A673 (cell line): Measurements from ENCODE around the gene FRRS1L. TPM values are rescaled to one million over a fixed set of nuclear protein-coding genes. Genes with fewer than 3 reads are reported as not detected.

Experiments used
- BruUV-seq: library from RNA; stranded (reverse); fragments of 400-500 nt; replicated peaks from 2 replicates; lab custom pipeline; 2021; lab: Mats Ljungman, UMichigan
- CTCF ChIA-PET: fragments of 300-600 bp; sonication (Branson Sonifier 250); formaldehyde crosslinking; loops from one replicate; lab custom pipeline; 2022; ENCODE audit warnings: antibody characterized with exemption; lab: Charles Lee
- POLR2A ChIA-PET: fragments of 300-600 bp; sonication (Branson Sonifier 250); formaldehyde crosslinking; loops from one replicate; lab custom pipeline; 2022; ENCODE audit warnings: antibody characterized with exemption; ENCODE audit not compliant: low non-redundant PET; lab: Charles Lee
- DNase-seq: peaks from one replicate; pipeline ENCODE4 v3.0.0-alpha.2; 2015; ENCODE audit warnings: low spot score
- H3K27ac ChIP-seq: fragments of 200-600 bp; sonication (generic); 2 replicates; pipeline ENCODE4 v1.5.1; 2016; ENCODE audit warnings: mixed run types, low read depth, mild to moderate bottlenecking, mixed read lengths, antibody characterized with exemption, low read length; ENCODE audit not compliant: poor library complexity, severe bottlenecking
- H3K27me3 ChIP-seq: fragments of 200-600 bp; sonication (generic); replicated peaks from 2 replicates; pipeline ENCODE4 v1.6.1; 2017; ENCODE audit warnings: mixed run types, low read depth, mild to moderate bottlenecking, mixed read lengths, antibody characterized with exemption, low read length; ENCODE audit not compliant: insufficient read depth, poor library complexity
- H3K36me3 ChIP-seq: fragments of 200-600 bp; sonication (generic); 2 replicates; pipeline ENCODE4 v1.6.1; 2016; ENCODE audit warnings: mixed run types, mild to moderate bottlenecking, mixed read lengths, antibody characterized with exemption, low read length; ENCODE audit not compliant: insufficient read depth, poor library complexity, severe bottlenecking
- H3K4me1 ChIP-seq: fragments of 200-600 bp; sonication (generic); 2 replicates; pipeline ENCODE4 v1.6.1; 2017; ENCODE audit warnings: mixed run types, mild to moderate bottlenecking, mixed read lengths, antibody characterized with exemption, low read length; ENCODE audit not compliant: insufficient read depth, poor library complexity, severe bottlenecking
- H3K4me3 ChIP-seq: fragments of 200-600 bp; sonication (generic); 2 replicates; pipeline ENCODE4 v1.5.1; 2016; ENCODE audit warnings: low read depth, mixed run types, mild to moderate bottlenecking, mixed read lengths, low read length; ENCODE audit not compliant: poor library complexity, severe bottlenecking
- H3K9me3 ChIP-seq: fragments of 200-600 bp; sonication (generic); 2 replicates; pipeline ENCODE4 v1.6.1; 2016; ENCODE audit warnings: mixed run types, low read depth, mild to moderate bottlenecking, mixed read lengths, antibody characterized with exemption, low read length; ENCODE audit not compliant: poor library complexity, severe bottlenecking
- CTCF ChIP-seq: fragments of 300-800, 200-600 bp; sonication (generic); conservative IDR thresholded peaks from 2 replicates; pipeline ENCODE4 v1.5.1; 2017; ENCODE audit warnings: low read depth, mild to moderate bottlenecking, antibody characterized with exemption, low read length, moderate library complexity, mixed read lengths
- EZH2 ChIP-seq: fragments of 200-600 bp; sonication (generic); IDR thresholded peaks from 2 replicates; pipeline ENCODE4 v1.6.1; 2017; ENCODE audit warnings: borderline replicate concordance, low read depth, mild to moderate bottlenecking, mixed read lengths, antibody characterized with exemption, low read length; ENCODE audit not compliant: poor library complexity, severe bottlenecking
- intact Hi-C: fragments of 100-400 bp; cut with micrococcal nuclease; formaldehyde crosslinking; loops from one replicate; pipeline ENCODE4 v1.10.0; 2022; ENCODE audit not compliant: unreplicated experiment
- total RNA-seq: library from RNA; stranded (reverse); gene quantifications from 2 replicates; pipeline ENCODE4 v1.2.3, GENCODE V29; 2021

The FRRS1L gene
- total RNA-seq, 1 experiment from 2014 or later: 0.41 TPM

DNA sequence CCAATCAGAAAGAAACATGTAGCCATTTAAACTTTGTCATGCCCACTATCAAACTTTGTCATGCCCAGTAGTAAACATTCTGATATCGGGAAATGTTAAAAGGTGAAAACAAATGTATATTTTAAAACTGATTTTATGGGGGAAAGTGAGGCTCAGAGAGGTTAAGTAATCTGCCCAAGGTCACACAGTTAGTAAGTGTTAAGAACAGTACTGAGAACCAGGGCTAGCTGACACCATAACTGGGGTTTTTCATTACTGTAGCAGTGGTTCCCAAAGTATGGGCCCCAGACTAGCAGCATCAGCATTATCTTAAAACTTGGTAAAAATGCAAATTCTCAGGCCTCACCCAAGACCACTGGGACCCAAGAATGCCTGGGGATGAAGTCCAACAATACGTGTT lies 9.9 kb upstream of the FRRS1L start:
- Histone ChIP-seq H3K27me3 (no peaks in the 10 kb centered on the region), H3K4me1 (no peaks in the 10 kb centered on the region), H3K9me3 (no peaks in the 10 kb centered on the region), H3K36me3 (no peaks in the 10 kb centered on the region), H3K4me3 (no peak overlapping the region), H3K27ac (no peak overlapping the region)
- intact Hi-C loops: no loop called here
- POLR2A ChIA-PET: no interaction called here
- CTCF ChIA-PET: no interaction called here
- BruUV-seq: no TSS peak
- no peak for TF ChIP-seq CTCF
- no peak for TF ChIP-seq EZH2
- no peak for DNase-seq

DNA sequence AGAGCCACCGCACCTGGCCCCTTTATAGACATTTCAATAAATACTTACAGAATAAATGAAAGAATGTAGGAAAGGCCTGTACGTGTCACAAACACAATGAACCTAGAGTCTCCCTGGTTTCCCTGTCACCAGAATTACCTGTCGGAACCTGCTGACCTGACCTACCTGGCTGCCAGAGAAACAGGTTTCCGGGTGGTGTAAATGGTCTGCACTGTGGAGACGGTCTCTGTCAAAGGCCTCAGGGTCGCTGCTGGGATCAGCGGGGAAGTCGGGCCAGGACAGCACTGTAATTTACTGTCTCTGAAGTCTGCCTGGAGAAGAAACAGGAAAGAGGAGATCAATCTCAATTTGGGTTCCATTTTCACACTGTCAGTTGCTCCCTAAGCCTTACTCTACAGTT lies 9.3 kb upstream of the FRRS1L start:
- POLR2A ChIA-PET: no interaction called here
- CTCF ChIA-PET: no interaction called here
- Histone ChIP-seq H3K4me1 (no peaks in the 10 kb centered on the region), H3K4me3 (no peak overlapping the region), H3K9me3 (no peaks in the 10 kb centered on the region), H3K27ac (no peak overlapping the region), H3K36me3 (no peaks in the 10 kb centered on the region), H3K27me3 (no peaks in the 10 kb centered on the region)
- TF ChIP-seq CTCF (no peak), EZH2 (no peak)
- intact Hi-C loops: no loop called here
- BruUV-seq: no TSS peak
- DNase-seq: no peak

DNA sequence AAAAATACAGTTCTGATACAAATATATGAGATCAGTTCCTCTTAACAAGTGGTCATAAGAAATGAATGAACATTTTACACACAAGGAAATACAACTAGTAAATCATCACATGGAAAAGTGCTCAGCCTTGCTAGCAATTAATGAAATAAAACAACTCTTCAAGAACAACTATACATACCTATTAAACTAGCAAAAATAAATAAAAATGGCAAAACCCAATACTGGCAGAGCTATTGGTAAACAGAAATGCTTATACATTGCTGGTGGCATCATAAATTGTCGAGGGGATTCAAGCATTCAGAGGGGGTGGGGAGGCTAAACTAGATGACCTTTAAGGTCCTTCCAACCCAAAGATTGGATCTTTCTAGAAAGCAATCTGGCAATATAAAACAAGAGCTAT lies 5.9 kb upstream of the FRRS1L start:
- intact Hi-C loops: no loop called here
- Histone ChIP-seq H3K9me3 (no peaks in the 10 kb centered on the region), H3K36me3 (no peaks in the 10 kb centered on the region), H3K27ac (no peak overlapping the region), H3K27me3 (peaks cover 8% of the 10 kb centered on the region), H3K4me3 (no peak overlapping the region), H3K4me1 (no peaks in the 10 kb centered on the region)
- DNase-seq: no peak
- BruUV-seq: no TSS peak
- CTCF ChIA-PET: no interaction called here
- POLR2A ChIA-PET: no interaction called here
- TF ChIP-seq CTCF (no peak), EZH2 (no peak)
